MM.1S (cell line): ENCODE results near the gene LRRC45.

Experiments used
- EZH2 ChIP-seq: fragments of 300-600 bp; sonication (generic); optimal IDR thresholded peaks from 2 replicates; pipeline ENCODE3; 2017; ENCODE audit warnings: low read depth, mild to moderate bottlenecking, antibody characterized with exemption, low read length, mixed read lengths
- TF ChIP-seq, protein P1 (sequence below): fragments of 300-600 bp; sonication (generic); IDR thresholded peaks from 2 replicates; pipeline ENCODE4 v1.5.1; 2016; ENCODE audit warnings: antibody characterized with exemption, low read length, mixed read lengths

DNA sequence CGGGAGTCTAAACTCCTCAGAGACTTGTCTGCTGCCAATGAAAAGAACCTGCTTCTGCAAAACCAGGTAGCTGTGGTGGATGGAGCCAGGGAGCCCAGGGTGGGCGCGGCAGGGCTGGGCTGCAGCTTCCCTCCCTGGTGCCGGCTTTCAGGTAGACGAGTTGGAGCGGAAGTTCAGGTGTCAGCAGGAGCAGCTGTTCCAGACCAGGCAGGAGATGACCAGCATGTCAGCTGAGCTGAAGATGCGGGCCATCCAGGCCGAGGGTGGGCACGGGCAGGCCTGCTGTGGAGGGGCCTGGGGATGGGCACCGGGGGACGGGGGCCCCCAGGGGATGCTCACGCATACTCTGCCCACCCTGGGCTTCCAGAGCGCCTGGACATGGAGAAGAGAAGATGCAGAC is 5.1 kb downstream of the LRRC45 start:
- TF ChIP-seq, protein P1, sequence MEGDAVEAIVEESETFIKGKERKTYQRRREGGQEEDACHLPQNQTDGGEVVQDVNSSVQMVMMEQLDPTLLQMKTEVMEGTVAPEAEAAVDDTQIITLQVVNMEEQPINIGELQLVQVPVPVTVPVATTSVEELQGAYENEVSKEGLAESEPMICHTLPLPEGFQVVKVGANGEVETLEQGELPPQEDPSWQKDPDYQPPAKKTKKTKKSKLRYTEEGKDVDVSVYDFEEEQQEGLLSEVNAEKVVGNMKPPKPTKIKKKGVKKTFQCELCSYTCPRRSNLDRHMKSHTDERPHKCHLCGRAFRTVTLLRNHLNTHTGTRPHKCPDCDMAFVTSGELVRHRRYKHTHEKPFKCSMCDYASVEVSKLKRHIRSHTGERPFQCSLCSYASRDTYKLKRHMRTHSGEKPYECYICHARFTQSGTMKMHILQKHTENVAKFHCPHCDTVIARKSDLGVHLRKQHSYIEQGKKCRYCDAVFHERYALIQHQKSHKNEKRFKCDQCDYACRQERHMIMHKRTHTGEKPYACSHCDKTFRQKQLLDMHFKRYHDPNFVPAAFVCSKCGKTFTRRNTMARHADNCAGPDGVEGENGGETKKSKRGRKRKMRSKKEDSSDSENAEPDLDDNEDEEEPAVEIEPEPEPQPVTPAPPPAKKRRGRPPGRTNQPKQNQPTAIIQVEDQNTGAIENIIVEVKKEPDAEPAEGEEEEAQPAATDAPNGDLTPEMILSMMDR, result no peak
- TF ChIP-seq EZH2, result no peak
